GM23338 (cell line): ENCODE data around the gene MTA3. TPM values are rescaled to one million over a fixed set of nuclear protein-coding genes. Genes with fewer than 3 reads are reported as not detected.

Source experiments
- ATAC-seq: fragments of 200-7000 bp; cut with Tn5 transposase; 3 replicates; pipeline ENCODE4 v1.9.1; 2020
- DNase-seq: peaks from one replicate; pipeline ENCODE4 v3.0.0-alpha.2; 2015; ENCODE audit warnings: low spot score
- H2AFZ ChIP-seq: fragments of 200-600 bp; sonication (generic); 2 replicates; pipeline ENCODE4 v1.8.0; 2016; ENCODE audit warnings: antibody characterized with exemption, mild to moderate bottlenecking, moderate library complexity
- H3F3A ChIP-seq: fragments of 200-600 bp; sonication (generic); replicated peaks from 2 replicates; pipeline ENCODE4 v1.8.0; 2017; ENCODE audit warnings: antibody characterized with exemption, mixed run types, low read depth
- H3K27ac ChIP-seq: fragments of 200-600 bp; sonication (generic); 2 replicates; pipeline ENCODE4 v1.6.1; 2016; ENCODE audit warnings: low read depth
- H3K27me3 ChIP-seq: fragments of 200-600 bp; sonication (generic); 2 replicates; pipeline ENCODE4 v1.8.0; 2016; ENCODE audit warnings: mild to moderate bottlenecking, mixed run types, moderate library complexity; ENCODE audit not compliant: insufficient read depth
- H3K36me3 ChIP-seq: fragments of 200-600 bp; sonication (generic); 2 replicates; pipeline ENCODE4 v1.8.0; 2016; ENCODE audit warnings: mild to moderate bottlenecking; ENCODE audit not compliant: insufficient read depth
- H3K4me1 ChIP-seq: fragments of 200-600 bp; sonication (generic); 2 replicates; pipeline ENCODE4 v1.8.0; 2016; ENCODE audit warnings: mild to moderate bottlenecking, moderate library complexity; ENCODE audit not compliant: insufficient read depth
- H3K4me2 ChIP-seq: fragments of 200-600 bp; sonication (generic); 2 replicates; pipeline ENCODE4 v1.7.1; 2017; ENCODE audit warnings: mixed run types
- H3K4me3 ChIP-seq: fragments of 200-600 bp; sonication (generic); 2 replicates; pipeline ENCODE4 v1.6.1; 2016; ENCODE audit warnings: mixed run types
- H3K79me2 ChIP-seq: fragments of 200-600 bp; sonication (generic); replicated peaks from 2 replicates; pipeline ENCODE4 v1.8.0; 2017; ENCODE audit warnings: mild to moderate bottlenecking; ENCODE audit not compliant: insufficient read depth
- H3K9me2 ChIP-seq: fragments of 200-600 bp; sonication (generic); 2 replicates; pipeline ENCODE4 v1.8.0; 2017; ENCODE audit not compliant: insufficient read depth
- H4K20me1 ChIP-seq: fragments of 200-600 bp; sonication (generic); replicated peaks from 2 replicates; pipeline ENCODE4 v1.8.0; 2017; ENCODE audit warnings: mild to moderate bottlenecking; ENCODE audit not compliant: insufficient read depth
- H3K27ac Mint-ChIP-seq: 2 replicates; pipeline ENCODE4 v1.8.0; 2020; ENCODE audit warnings: inconsistent platforms, mild to moderate bottlenecking, moderate library complexity, mixed read lengths
- H3K27me3 Mint-ChIP-seq: 3 replicates; pipeline ENCODE4 v1.8.0; 2022; ENCODE audit warnings: low read depth, mild to moderate bottlenecking, moderate library complexity, mixed read lengths, inconsistent platforms; ENCODE audit not compliant: insufficient read depth, poor library complexity
- H3K36me3 Mint-ChIP-seq: 3 replicates; pipeline ENCODE4 v1.8.0; 2021; ENCODE audit warnings: low read depth, mild to moderate bottlenecking, inconsistent platforms, moderate library complexity, mixed read lengths
- H3K4me1 Mint-ChIP-seq: 3 replicates; pipeline ENCODE4 v1.8.0; 2020; ENCODE audit warnings: mild to moderate bottlenecking, inconsistent platforms, mixed read lengths
- H3K4me3 Mint-ChIP-seq: 3 replicates; pipeline ENCODE4 v1.8.0; 2021; ENCODE audit warnings: moderate library complexity, mild to moderate bottlenecking, inconsistent platforms, mixed read lengths
- H3K9me3 Mint-ChIP-seq: 3 replicates; pipeline ENCODE4 v1.8.0; 2020; ENCODE audit warnings: moderate library complexity, mild to moderate bottlenecking, inconsistent platforms, mixed read lengths
- CREB1 ChIP-seq: fragments of 250-450 bp; sonication (Bioruptor Pico); IDR thresholded peaks from 2 replicates; pipeline ENCODE4 v1.5.0; 2020; ENCODE audit warnings: low read depth, mild to moderate bottlenecking, moderate library complexity
- JUNB ChIP-seq: IDR thresholded peaks from one replicate; pipeline ENCODE4 v1.6.1; 2016; ENCODE audit warnings: antibody characterized with exemption; ENCODE audit not compliant: unreplicated experiment
- NANOG ChIP-seq: IDR thresholded peaks from 2 replicates; pipeline ENCODE4 v1.6.1; 2016; ENCODE audit warnings: antibody characterized with exemption, borderline replicate concordance
- STAT1 ChIP-seq: IDR thresholded peaks from one replicate; pipeline ENCODE4 v1.6.1; 2016; ENCODE audit warnings: antibody characterized with exemption; ENCODE audit not compliant: unreplicated experiment
- ZNF114 ChIP-seq: fragments of 250-450 bp; sonication (Bioruptor Pico); IDR thresholded peaks from 2 replicates; pipeline ENCODE4 v1.5.0; 2020; ENCODE audit warnings: mild to moderate bottlenecking, moderate library complexity
- ZNF331 ChIP-seq: fragments of 250-450 bp; sonication (Bioruptor Pico); IDR thresholded peaks from 2 replicates; pipeline ENCODE4 v1.5.0; 2020; ENCODE audit warnings: low read depth, mild to moderate bottlenecking, moderate library complexity
- polyA plus RNA-seq: library from polyadenylated mRNA; unstranded; fragments of >200 nt; fragmentation: Nextera tagmentation; extraction: Ambion mirVana; gene quantifications from 2 replicates; pipeline ENCODE4 v1.2.1, GENCODE V29; 2016
- total RNA-seq: library from RNA; depleted of rRNA; stranded (reverse); fragments of >200 nt; shearing (Covaris generic); gene quantifications from 2 replicates; pipeline ENCODE4 v1.2.3, GENCODE V29; 2014
- TF ChIP-seq, protein P1 (sequence below), 2 experiments: fragments of 200-600 bp in 1 of 2; sonication (generic) in 1 of 2; conservative IDR thresholded peaks; 2 replicates each; pipeline versions ENCODE4 v1.5.1 to v1.6.1; 2016 to 2017; ENCODE audit warnings: antibody characterized with exemption in 2 of 2, low read depth in 2 of 2, mild to moderate bottlenecking in 2 of 2, moderate library complexity in 1 of 2
- TF ChIP-seq, protein P2 (sequence below): IDR thresholded peaks from one replicate; pipeline ENCODE4 v1.6.1; 2018; ENCODE audit warnings: antibody characterized with exemption; ENCODE audit not compliant: unreplicated experiment
- TF ChIP-seq, protein P3 (sequence below): fragments of 250-450 bp; sonication (Bioruptor Pico); IDR thresholded peaks from 2 replicates; pipeline ENCODE4 v1.5.0; 2020; ENCODE audit warnings: mild to moderate bottlenecking, moderate library complexity

MTA3 gene
- total and polyA plus RNA-seq, 2 experiments from 2014 or later: 162 to 208 TPM

DNA sequence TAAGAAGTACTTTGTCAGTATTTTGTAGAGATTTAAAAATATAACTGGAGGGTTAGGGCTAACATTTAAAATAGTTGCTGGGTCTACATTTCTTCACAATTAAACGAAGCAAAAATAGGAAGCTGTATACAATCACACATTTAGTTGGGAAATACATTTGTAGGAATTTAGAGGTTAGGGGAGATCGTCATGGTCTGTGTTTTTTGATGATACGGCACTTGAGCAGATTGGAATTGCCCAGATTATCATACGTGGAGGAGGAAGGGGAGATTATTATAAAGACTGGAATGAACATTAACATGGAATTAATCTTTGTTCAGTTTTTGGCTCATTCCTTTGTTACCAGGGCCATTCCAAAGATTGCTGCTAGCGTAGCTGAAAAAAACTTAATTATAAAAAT is 84.6 kb downstream of the MTA3 start (continued):
- TF ChIP-seq, protein P1, sequence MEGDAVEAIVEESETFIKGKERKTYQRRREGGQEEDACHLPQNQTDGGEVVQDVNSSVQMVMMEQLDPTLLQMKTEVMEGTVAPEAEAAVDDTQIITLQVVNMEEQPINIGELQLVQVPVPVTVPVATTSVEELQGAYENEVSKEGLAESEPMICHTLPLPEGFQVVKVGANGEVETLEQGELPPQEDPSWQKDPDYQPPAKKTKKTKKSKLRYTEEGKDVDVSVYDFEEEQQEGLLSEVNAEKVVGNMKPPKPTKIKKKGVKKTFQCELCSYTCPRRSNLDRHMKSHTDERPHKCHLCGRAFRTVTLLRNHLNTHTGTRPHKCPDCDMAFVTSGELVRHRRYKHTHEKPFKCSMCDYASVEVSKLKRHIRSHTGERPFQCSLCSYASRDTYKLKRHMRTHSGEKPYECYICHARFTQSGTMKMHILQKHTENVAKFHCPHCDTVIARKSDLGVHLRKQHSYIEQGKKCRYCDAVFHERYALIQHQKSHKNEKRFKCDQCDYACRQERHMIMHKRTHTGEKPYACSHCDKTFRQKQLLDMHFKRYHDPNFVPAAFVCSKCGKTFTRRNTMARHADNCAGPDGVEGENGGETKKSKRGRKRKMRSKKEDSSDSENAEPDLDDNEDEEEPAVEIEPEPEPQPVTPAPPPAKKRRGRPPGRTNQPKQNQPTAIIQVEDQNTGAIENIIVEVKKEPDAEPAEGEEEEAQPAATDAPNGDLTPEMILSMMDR (conservative IDR thresholded peaks at IDR 0.05; ENCODE audit: low read depth in 2 of 2): no peak
- TF ChIP-seq CREB1 (CRISPR knock-in tag): no peak
- TF ChIP-seq JUNB: no peak
- TF ChIP-seq, protein P2, sequence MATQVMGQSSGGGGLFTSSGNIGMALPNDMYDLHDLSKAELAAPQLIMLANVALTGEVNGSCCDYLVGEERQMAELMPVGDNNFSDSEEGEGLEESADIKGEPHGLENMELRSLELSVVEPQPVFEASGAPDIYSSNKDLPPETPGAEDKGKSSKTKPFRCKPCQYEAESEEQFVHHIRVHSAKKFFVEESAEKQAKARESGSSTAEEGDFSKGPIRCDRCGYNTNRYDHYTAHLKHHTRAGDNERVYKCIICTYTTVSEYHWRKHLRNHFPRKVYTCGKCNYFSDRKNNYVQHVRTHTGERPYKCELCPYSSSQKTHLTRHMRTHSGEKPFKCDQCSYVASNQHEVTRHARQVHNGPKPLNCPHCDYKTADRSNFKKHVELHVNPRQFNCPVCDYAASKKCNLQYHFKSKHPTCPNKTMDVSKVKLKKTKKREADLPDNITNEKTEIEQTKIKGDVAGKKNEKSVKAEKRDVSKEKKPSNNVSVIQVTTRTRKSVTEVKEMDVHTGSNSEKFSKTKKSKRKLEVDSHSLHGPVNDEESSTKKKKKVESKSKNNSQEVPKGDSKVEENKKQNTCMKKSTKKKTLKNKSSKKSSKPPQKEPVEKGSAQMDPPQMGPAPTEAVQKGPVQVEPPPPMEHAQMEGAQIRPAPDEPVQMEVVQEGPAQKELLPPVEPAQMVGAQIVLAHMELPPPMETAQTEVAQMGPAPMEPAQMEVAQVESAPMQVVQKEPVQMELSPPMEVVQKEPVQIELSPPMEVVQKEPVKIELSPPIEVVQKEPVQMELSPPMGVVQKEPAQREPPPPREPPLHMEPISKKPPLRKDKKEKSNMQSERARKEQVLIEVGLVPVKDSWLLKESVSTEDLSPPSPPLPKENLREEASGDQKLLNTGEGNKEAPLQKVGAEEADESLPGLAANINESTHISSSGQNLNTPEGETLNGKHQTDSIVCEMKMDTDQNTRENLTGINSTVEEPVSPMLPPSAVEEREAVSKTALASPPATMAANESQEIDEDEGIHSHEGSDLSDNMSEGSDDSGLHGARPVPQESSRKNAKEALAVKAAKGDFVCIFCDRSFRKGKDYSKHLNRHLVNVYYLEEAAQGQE: no peak

DNA sequence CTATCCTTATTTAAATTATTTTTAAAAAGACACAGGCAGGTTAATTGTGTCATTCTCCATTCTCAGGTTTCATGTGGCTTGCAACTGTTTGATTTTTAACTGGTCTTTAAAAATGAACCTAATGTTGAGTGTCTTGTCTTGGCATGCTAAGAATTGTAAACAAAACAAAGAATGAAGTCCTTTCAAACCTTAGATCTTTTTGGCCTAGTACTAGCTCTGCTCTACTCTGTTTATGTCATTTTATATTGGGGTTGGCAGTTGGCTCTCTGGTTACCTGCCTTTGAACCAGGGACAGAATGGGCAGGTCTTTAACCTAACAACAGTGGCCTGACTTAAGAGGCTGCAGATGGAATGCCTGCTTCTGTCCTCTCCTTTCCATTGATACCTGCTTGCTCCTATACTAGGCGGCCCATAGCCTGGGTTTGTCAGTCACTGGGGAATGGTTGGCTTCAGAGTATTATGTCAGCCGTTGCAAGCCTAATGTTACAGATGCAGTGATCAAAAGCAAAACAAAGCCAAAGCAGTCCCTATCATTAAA is 85.5 kb downstream of the MTA3 start:
- H3K27ac Mint-ChIP-seq: peak overlapping the region; percentile 4; the same call in 1 of the 2 replicates
- Histone ChIP-seq H3K9me2 (no peaks in the 10 kb centered on the region), H3K27ac (peak overlapping the region; percentile 30), H3K4me2 (peak overlapping the region; percentile 1; the same call in 1 of the 2 replicates), H3K36me3 (no peaks in the 10 kb centered on the region), H3K27me3 (no peaks in the 10 kb centered on the region), H3F3A (no peaks in the 10 kb centered on the region), H4K20me1 (peaks cover 4% of the 10 kb centered on the region), H3K79me2 (peaks cover 80% of the 10 kb centered on the region), H3K4me1 (peaks cover 48% of the 10 kb centered on the region), H3K4me3 (no peak overlapping the region), H2AFZ (no peak overlapping the region)
- H3K36me3 Mint-ChIP-seq: peaks cover 24% of the 10 kb centered on the region
- no peak overlapping the region for H3K4me3 Mint-ChIP-seq
- no peaks in the 10 kb centered on the region for H3K9me3 Mint-ChIP-seq
- no peaks in the 10 kb centered on the region for H3K27me3 Mint-ChIP-seq
- DNase-seq (peak; percentile 62), ATAC-seq (peak; percentile 88)
- peaks cover 41% of the 10 kb centered on the region for H3K4me1 Mint-ChIP-seq
- TF ChIP-seq NANOG (no peak), ZNF114 (CRISPR knock-in tag) (no peak), STAT1 (no peak), ZNF331 (CRISPR knock-in tag) (no peak)
- TF ChIP-seq, protein P3, sequence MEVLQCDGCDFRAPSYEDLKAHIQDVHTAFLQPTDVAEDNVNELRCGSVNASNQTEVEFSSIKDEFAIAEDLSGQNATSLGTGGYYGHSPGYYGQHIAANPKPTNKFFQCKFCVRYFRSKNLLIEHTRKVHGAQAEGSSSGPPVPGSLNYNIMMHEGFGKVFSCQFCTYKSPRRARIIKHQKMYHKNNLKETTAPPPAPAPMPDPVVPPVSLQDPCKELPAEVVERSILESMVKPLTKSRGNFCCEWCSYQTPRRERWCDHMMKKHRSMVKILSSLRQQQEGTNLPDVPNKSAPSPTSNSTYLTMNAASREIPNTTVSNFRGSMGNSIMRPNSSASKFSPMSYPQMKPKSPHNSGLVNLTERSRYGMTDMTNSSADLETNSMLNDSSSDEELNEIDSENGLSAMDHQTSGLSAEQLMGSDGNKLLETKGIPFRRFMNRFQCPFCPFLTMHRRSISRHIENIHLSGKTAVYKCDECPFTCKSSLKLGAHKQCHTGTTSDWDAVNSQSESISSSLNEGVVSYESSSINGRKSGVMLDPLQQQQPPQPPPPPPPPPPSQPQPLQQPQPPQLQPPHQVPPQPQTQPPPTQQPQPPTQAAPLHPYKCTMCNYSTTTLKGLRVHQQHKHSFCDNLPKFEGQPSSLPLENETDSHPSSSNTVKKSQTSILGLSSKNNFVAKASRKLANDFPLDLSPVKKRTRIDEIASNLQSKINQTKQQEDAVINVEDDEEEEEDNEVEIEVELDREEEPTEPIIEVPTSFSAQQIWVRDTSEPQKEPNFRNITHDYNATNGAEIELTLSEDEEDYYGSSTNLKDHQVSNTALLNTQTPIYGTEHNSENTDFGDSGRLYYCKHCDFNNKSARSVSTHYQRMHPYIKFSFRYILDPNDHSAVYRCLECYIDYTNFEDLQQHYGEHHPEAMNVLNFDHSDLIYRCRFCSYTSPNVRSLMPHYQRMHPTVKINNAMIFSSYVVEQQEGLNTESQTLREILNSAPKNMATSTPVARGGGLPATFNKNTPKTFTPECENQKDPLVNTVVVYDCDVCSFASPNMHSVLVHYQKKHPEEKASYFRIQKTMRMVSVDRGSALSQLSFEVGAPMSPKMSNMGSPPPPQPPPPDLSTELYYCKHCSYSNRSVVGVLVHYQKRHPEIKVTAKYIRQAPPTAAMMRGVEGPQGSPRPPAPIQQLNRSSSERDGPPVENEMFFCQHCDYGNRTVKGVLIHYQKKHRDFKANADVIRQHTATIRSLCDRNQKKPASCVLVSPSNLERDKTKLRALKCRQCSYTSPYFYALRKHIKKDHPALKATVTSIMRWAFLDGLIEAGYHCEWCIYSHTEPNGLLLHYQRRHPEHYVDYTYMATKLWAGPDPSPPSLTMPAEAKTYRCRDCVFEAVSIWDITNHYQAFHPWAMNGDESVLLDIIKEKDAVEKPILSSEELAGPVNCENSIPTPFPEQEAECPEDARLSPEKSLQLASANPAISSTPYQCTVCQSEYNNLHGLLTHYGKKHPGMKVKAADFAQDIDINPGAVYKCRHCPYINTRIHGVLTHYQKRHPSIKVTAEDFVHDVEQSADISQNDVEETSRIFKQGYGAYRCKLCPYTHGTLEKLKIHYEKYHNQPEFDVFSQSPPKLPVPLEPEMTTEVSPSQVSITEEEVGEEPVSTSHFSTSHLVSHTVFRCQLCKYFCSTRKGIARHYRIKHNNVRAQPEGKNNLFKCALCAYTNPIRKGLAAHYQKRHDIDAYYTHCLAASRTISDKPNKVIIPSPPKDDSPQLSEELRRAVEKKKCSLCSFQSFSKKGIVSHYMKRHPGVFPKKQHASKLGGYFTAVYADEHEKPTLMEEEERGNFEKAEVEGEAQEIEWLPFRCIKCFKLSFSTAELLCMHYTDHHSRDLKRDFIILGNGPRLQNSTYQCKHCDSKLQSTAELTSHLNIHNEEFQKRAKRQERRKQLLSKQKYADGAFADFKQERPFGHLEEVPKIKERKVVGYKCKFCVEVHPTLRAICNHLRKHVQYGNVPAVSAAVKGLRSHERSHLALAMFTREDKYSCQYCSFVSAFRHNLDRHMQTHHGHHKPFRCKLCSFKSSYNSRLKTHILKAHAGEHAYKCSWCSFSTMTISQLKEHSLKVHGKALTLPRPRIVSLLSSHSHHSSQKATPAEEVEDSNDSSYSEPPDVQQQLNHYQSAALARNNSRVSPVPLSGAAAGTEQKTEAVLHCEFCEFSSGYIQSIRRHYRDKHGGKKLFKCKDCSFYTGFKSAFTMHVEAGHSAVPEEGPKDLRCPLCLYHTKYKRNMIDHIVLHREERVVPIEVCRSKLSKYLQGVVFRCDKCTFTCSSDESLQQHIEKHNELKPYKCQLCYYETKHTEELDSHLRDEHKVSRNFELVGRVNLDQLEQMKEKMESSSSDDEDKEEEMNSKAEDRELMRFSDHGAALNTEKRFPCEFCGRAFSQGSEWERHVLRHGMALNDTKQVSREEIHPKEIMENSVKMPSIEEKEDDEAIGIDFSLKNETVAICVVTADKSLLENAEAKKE: no peak
- TF ChIP-seq, protein P1 (conservative IDR thresholded peaks at IDR 0.05; ENCODE audit: low read depth in 2 of 2): no peak
